Left cardiac atrium (tissue), 4 donors: ENCODE measurements around the gene AGPAT3. TPM values are rescaled to one million over a fixed set of nuclear protein-coding genes. Genes with fewer than 3 reads are reported as not detected.

Experiments
- ATAC-seq, 2 donors: fragments of 200-7000 bp; cut with Tn5 transposase; one replicate each; pipeline ENCODE4 v1.9.1; 2020; ENCODE audit warnings: mild to moderate bottlenecking in 2 of 2, moderate library complexity in 2 of 2
- DNase-seq: peaks from one replicate; pipeline ENCODE4 v3.0.0-alpha.2; 2020
- intact Hi-C, 2 donors: fragments of 100-400 bp; cut with DNase I; formaldehyde crosslinking; loops; one replicate each; pipeline versions ENCODE4 v1.14.1 to v1.15.1; 2022 to 2023
- total RNA-seq, 2 donors: library from RNA; stranded (reverse); fragmentation: NEBNext Ultra II Directional; extraction: Animal tissue kit (Norgen Biotek cat#: 25700); gene quantifications; one replicate each; pipeline ENCODE4 v1.2.1, GENCODE V29; 2021
- donor health status: DM: no; HTN: yes; CAD: no.
- donor health status: DM: no; HTN: yes; CAD: no; lungs with severe emphysema.
- donor health status: DM: yes; HTN: yes; CAD: no.
- donor health status: Dilated cardiomyopathy.

Gene AGPAT3
- total RNA-seq, 2 donors from 2014 or later = 65.1 to 69.4 TPM

DNA sequence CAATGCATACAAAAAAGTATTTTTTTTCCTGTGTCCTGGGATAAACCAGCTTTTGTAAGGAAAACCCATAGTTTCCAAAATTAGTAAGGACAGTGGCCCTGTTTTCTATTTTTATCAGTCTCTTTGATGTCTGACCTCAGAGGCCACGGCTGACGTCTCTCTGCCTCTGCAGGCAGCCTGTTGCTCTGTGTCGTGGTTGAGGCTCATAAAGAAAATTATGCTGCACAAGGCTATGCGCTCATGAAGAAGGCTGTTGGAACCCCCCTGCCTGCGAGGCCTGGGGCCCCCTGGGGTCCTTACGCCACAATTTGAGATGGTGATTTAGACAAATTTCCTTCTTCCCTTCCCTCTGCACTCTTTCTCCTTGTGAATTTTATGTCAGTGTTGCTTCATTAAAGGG lies 48.9 kb downstream of the AGPAT3 start:
- ATAC-seq (peak in 1 of 2 donors; percentile 14), DNase-seq (no peak)
- intact Hi-C loops = no loop called here

DNA sequence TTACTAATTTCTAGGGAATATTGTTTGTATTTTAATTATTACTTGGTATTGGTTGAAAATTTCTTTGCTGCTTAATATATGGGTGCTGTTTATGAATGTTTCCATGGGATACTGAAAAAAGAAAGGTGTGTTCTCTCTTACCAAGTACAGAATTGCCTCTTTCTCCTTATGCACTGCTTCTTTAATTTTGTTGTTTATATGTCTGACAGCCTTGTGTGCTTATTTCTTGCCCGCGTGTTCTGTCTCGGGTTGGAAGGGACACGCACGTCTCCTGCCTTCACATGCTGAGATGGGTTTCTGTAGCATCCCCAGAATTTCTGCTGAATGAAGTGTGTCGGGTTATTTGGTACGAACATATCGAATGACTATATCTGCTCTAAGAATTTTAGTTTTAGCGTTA lies 51.1 kb downstream of the AGPAT3 start:
- ATAC-seq = no peak
- no peak for DNase-seq
- intact Hi-C loops = no loop called here

DNA sequence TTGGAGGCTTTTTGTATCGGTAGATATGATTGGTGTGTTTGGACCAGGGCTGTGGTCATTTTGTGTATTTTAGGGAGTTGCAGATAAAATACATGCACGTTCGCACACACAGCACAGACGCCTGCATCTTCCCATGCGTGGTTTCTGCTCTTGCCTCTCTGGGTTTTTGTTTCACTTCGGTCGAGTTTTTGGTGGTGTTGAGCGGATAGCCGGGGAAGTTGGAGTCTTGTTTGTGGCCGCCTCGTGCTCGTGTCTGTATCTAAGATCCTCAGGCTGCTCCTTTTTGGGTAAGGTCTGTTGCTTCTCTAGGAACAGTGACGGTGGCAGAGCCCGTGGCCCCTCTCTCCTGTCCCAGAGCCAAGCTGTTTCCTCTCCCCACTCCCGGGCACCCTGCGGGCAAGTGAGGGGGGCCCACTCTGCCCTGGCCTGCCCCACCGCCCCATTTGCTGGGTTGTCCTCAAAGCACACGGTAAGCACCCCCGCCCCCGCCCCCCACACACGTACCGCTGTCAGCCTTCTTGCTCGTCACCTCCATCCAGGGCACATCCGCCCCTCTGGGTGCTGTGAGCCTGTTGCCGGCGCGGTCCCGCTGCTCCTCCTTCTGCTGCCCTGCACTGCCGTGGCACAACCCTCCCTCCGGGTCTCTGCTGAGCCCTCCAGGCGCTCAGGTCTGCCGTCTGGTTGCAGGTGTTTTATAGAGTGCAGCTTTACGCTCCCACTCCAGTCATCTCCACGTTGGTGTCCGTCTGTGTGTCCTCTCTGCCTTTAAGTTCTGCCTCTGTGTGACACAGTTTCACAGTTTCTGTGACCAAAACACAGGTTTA lies 51.9 kb downstream of the AGPAT3 start:
- intact Hi-C loops = no loop called here
- DNase-seq (no peak), ATAC-seq (peak; percentile 62 to 73)

DNA sequence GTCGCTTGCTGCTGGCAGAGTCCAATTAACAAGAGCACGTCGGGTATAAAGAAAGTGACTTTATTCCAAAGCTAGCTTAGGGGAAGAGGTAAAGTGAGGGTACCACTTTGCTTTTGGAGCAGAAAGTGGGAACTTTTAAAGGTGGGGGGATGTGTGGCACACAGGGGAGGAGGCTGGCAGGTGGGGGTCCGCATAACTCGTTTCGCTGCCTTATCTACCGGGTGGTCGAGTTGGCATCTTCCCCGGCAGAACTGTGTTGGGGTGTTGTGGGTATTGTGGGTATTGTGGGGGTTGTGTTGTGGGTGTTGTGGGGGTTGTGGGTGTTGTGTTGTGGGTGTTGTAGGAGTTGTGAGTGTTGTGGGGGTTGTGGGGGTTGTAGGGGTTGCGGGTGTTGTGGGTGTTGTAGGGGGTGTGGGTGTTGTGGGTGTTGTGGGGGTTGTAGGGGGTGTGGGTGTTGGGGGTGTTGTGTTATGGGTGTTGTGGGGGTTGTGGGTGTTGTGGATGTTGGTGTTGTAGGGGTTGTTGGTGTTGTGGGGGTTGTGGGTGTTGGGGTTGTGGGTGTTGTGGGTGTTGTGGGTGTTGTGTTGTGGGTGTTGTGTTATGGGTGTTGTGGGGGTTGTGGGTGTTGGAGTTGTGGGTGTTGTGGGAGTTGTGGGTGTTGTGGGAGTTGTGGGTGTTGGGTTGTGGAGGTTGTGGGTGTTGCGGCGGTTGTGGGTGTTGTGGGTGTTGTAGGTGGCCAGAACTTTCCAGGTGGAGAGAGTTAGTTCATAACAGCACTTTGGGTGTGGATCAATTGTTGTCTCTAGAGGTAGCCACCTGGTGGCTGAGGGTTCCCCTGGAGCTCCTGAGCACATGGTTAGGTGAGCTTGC lies 52.7 kb downstream of the AGPAT3 start:
- DNase-seq (no peak), ATAC-seq (no peak)
- intact Hi-C loops = no loop called here

DNA sequence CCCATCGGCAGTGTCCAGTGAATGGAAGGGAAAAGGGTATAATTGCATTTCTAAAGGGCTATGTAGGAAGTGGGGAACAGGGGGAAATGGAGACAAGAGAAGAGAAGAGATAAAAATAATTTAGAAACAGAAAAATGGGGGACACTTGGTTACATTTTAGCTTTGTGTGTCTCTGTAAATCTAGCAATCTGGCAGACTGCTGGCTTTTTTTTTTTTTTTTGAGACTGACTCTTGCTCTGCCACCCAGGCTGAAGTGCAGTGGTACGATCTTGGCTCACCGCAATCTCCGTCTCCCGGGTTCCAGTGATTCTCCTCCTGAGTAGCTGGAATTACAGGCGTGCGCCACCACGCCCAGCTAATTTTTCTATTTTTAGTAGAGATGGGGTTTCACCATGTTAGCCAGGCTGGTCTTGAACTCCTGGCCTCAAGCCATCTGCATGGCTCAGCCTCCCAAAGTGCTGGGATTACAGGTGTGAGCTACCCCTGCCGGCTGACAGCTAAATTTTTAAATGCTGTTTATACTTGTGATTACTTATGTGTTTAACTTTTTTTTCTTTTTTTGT lies 53.4 kb downstream of the AGPAT3 start:
- ATAC-seq = no peak
- intact Hi-C loops = no loop called here
- DNase-seq = no peak

DNA sequence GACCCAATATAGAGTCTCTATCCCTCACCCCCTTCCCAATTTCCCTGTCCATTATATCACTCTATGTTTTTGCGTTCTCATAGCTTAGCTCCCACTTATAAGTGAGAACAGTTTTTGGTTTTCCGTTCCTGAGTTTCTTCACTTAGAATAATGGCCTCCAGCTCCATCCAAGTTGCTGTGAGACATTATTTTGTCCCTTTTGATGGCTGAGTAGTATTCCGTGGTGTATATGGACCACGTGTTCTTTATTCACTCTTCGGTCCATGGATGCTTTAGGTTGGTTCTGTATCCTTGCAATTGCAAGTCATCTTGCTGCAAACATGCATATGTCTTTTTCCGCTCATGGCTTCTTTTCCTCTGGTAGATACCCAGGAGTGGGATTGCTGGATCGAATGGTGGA lies 54.3 kb downstream of the AGPAT3 start:
- intact Hi-C loops = no loop called here
- ATAC-seq (no peak), DNase-seq (no peak)

DNA sequence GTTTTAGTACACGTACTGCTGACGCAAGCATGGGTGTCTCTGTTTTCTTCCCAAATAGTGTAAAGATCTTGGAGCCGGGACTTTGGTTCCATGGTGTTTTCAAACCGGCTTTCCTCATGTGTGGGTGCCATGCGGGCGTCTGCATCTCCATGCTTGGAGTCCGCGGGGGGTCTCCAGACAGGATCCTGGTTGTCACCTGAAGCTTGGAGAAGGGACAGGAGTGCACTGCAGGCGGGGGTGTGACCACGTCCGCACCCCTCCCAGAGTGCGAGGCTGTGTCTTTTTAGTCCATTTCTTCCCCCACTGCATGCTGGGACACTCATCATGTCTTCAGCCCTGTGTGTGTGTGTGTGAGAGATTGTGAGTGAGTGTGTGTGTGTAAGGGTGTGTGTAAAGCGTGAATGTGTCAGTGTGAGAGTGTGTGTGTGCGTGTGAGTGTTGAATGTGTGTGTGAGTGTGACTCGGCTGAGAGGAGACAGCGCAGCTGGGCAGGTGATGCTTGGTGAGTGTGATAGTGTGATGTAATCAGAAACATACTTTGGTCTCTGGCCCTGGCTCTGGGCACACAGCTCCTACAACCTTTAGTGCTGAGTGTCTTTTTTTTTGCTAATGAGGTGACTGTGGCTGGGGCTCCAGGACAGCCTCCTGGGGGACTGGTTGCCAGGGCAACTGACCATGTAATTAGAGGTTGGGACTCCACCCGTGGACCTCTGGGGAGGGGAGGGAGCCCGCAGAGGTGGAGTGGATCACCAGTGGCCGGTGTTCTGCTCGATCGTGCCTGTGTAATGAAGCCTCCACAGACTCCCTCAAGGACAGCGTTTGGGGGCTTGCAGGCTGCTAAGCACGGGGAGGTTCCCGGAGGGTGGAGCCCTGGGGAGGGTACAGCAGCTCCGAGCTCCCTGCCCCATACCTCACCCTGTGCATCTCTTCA lies 55.1 kb downstream of the AGPAT3 start:
- intact Hi-C loops = loop anchor here in 1 of 2 donors (5.0 kb wide), 1 partner anchor 53 kb away; the partner anchor contains the start of gene AGPAT3
- DNase-seq (no peak), ATAC-seq (no peak)

DNA sequence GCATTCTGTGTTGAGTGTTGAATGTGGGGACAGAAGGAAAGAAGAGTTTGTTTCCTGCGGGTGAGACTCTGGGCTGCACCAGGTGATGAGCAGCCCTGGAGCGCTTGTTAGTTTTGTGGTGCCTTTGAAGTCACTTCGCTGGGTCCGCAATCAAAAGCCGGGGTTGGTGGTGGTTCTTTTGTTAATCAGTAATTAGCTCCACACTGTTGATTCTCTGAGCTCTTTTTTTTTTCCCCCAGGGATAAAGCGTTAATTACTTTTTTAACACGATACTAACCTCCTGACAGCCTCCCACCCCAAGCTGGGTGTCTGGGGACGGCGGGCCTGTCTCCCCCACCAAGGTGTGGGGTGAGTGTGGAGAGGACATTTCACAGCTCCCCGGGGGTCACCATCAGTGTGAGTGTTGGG lies 56.6 kb downstream of the AGPAT3 start:
- DNase-seq (no peak), ATAC-seq (no peak)
- intact Hi-C loops = loop anchor here in 1 of 2 donors (5.0 kb wide), 1 partner anchor 54 kb away; the partner anchor contains the start of gene AGPAT3

DNA sequence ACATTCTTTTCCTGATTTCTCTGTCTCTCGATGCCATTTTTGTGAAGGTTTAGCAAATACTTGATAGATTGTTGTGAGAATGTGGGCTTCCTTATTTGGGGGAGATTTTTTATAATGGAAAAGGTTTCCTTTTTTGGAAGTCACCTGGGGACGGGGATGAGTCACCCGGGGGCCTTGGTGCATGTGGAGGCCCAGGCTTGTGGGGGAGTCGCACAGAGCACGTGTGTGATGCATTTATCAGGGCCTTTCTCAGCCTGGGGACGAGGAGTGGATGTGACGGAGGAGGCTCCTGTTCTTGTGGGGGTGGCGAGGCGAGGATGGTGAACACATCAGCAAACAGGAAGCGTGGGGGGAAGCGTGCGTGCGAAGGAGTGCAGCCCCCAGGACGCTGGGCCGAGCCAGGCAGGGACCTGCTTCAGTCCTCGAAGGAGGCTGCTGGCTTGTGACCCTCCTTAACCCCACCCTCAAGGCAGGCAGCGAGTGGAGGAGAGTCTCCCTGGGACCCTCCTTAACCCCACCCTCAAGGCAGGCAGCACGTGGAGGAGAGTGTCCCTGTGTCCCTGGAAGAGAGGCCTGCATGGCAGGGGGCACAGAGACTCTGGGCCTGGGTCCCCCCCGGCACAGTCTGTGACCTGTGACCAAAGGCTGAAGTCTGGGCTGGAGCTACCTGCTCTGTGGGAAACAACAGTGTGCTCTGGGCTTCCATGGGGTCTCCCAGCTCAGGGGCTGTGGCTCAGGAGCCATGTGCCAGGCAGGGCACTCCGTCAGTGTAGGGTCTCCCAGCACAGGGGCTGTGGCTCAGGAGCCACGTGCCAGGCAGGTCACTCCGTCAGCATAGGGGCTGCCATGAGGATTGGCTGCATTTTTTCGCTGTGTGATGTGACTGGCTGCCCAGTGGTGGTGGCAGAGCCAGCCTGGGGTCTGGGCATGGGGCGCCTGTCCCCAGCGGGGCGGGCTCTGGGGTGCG lies 57.2 kb downstream of the AGPAT3 start:
- DNase-seq (no peak), ATAC-seq (no peak)
- intact Hi-C loops = loop anchor here in 1 of 2 donors (5.0 kb wide), 1 partner anchor 55 kb away; the partner anchor contains the start of gene AGPAT3

DNA sequence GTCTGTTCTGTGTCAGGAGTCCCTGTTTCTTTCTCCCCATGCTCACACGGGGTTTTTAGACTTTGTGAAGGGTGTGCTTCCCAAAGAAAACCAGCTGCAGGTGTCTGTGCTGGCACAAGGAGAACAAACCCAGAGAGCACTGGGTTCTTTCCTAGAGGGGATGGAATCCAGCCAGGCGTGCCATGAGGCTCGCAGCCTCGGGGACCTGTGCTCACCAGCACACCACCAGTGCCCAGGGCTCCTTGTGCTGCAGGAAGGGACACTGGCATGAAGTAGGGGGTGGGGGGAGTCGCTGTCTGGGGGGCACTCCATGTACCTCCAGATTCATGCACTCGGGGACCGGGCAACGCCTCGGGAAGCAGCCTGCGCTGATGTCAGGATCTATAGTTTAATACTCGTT lies 57.9 kb downstream of the AGPAT3 start:
- DNase-seq (no peak), ATAC-seq (peak; percentile 13 to 20)
- intact Hi-C loops = loop anchor here in 1 of 2 donors (5.0 kb wide), 1 partner anchor 56 kb away; the partner anchor contains the start of gene AGPAT3

DNA sequence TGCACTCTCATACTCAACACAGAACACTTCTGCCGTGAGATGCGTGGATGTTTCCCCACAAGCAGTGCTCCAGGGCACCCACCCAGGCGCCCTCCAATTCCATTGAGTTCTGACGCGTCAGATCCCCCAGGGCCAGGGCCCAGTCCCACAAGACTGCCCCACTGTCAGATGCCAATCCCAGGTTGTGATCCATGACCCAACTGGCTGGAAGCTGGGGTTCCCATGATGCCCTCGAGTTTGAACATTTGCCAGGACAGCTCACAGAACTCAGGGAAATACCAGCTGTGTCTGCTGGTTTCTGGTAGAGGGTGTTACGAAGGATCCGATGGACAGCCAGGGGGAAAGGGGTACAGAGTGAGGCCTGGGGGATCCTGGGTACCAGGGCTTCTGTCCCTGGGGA lies 58.4 kb downstream of the AGPAT3 start:
- DNase-seq (no peak), ATAC-seq (peak in 1 of 2 donors; percentile 53)
- intact Hi-C loops = loop anchor here in 1 of 2 donors (5.0 kb wide), 1 partner anchor 56 kb away; the partner anchor contains the start of gene AGPAT3

DNA sequence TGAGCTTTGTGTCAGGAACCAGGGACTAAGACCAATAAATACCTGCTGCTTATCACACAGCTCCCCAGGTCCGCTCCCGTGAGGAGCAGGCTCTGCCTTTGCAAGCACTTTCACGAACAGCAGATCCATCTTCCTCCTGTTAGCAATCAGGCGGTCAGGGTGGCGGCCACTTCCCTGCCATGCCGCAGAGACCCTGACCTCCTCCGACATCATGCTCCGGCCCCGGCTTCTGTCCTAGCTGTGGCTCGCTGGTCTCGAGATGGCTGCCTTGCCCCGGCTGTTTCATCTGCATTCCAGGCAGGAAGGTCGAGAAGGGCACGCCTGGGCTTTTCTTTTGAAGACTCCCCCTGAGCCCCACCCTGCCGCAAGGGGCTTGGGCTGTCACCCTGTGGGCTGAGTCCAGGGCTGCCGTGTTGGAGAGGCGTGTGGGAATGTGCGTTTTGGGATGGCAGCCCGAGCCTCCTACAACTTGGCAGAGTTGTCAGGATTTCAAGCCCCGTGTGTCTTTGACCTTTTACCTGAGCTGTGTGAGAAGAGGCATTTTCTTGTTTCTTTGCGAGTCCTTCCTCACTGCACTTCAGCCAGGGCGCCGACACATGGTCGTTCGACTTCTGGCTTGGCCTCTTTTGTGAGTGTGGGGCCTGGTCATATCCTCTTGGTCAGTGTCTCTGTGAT lies 59.5 kb downstream of the AGPAT3 start:
- intact Hi-C loops = loop anchor here (5.0 kb wide), 1 partner anchor 57 kb away; the partner anchor contains the start of gene AGPAT3 (in 2 of the 2)
- DNase-seq (no peak), ATAC-seq (no peak)

DNA sequence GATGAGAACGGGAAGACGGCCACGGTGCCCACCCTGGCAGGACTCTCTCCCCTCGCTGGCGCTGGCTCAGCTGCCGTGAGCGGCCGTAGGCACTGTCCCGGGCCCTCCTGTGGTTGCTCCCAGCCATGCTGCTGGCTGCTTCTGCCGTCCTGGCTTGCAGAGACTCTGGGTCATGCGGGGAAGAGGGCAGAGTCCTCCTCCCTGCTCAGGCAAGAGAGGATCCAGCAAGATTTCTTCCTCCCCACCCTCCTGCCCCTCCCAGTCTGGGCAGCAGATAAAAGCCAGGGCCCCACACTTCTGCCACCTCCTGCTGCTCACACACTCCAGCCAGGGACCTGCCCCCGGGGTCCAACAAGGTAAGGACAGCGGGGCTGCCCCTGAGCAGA lies 60.1 kb downstream of the AGPAT3 start:
- intact Hi-C loops = loop anchor here in 1 of 2 donors (5.0 kb wide), 1 partner anchor 58 kb away; the partner anchor contains the start of gene AGPAT3
- no peak for DNase-seq
- ATAC-seq = peak; percentile 13 to 39

DNA sequence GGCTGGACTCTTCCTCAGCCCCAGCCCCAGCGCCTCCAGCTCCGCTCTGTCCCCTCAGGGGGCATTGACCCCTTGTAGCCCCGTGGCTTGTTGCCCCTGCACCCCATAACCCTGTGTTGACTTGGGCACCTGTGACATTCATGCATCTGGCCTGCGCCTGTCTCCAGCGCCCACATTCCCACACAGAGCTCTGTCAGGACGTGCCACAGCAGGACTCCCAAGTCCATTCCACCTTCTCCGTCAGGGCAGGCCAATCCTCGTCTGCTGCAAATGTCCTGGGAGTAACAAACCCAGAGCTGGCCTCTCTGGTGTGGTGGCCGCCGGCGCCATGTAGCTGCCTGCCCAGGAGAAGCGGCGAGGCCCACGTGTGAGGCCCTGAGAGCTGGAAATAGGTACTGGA lies 60.6 kb downstream of the AGPAT3 start:
- intact Hi-C loops = loop anchor here in 1 of 2 donors (5.0 kb wide), 1 partner anchor 58 kb away; the partner anchor contains the start of gene AGPAT3
- no peak for DNase-seq
- ATAC-seq = no peak

DNA sequence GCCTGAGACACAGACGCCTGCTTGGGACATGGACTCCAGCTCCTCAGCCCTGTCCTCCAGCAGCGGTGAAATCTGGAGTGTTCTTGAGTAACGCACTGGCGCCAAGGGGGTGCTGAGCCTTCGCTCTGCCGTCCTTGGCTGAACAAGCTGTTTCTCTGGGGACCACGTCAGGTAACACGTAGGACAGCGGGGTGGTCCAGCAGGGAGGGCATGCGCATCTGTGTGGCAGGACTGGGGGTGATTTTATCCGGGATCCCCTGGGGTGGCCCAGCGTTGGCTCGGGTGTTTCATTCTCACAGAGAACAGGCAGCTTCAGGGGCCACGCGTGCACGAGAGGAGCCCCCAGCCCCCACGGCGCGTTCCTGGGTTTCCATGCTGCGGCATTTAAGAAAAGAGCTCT lies 61.2 kb downstream of the AGPAT3 start:
- ATAC-seq = no peak
- intact Hi-C loops = loop anchor here in 1 of 2 donors (5.0 kb wide), 1 partner anchor 59 kb away; the partner anchor contains the start of gene AGPAT3
- DNase-seq = no peak

DNA sequence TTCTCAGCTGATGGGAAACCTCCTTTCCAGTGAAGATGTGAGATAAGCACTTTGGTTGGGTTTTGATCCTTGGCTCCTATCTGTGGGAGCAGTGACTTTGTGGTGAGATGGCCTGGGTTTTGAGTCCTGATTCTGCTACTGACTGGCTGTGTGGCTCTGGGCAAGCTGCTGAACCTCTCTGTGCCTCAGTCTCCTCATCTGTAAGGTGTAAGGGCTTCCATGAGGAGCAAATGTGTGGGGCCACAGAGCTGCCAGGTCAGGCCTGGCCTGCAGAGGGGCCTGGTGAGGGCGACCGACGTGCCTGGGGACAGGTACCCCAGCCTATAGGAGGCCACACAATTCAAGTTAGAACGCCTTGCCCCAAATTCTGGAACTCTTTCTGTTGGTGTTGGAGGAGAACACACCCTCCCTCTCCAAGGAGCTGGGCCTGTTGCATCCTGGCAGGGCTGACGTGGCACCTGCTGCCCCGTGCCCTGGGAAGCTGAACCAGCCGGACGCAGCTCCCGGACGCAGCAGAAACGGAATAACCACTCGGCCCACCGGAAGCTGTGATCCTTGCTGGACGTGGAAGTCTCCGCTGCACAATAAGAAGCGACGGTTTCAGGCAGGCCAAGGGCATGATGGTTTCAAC lies 62.7 kb downstream of the AGPAT3 start:
- intact Hi-C loops = loop anchor here in 1 of 2 donors (5.0 kb wide), 1 partner anchor 60 kb away; the partner anchor contains the start of gene AGPAT3
- no peak for DNase-seq
- ATAC-seq = no peak
